Progenitor cell of endocrine pancreas (in vitro differentiated cells): Measurements from ENCODE around the gene MDH1B. TPM values are rescaled to one million over a fixed set of nuclear protein-coding genes. Genes with fewer than 3 reads are reported as not detected.
A peak's percentile ranks its signal among the peaks of the same experiment; 100 is the strongest.

Experiments used
- DNase-seq: peaks from one replicate; pipeline ENCODE4 v3.0.0; 2021; ENCODE audit warnings: low spot score; ENCODE audit not compliant: unreplicated experiment
- H3K27ac Mint-ChIP-seq: 2 replicates; pipeline ENCODE4 v1.8.0; 2021; ENCODE audit warnings: mild to moderate bottlenecking, moderate library complexity, mixed read lengths
- H3K27me3 Mint-ChIP-seq: 2 replicates; pipeline ENCODE4 v1.8.0; 2021; ENCODE audit warnings: mixed read lengths
- H3K36me3 Mint-ChIP-seq: 2 replicates; pipeline ENCODE4 v1.8.0; 2022; ENCODE audit warnings: mixed read lengths; ENCODE audit not compliant: insufficient read depth
- H3K4me1 Mint-ChIP-seq: 2 replicates; pipeline ENCODE4 v1.8.0; 2021; ENCODE audit warnings: low read depth, mixed read lengths
- H3K4me3 Mint-ChIP-seq: 2 replicates; pipeline ENCODE4 v1.8.0; 2021; ENCODE audit warnings: low read depth, mild to moderate bottlenecking, moderate library complexity, mixed read lengths
- H3K9me3 Mint-ChIP-seq: 2 replicates; pipeline ENCODE4 v1.8.0; 2021; ENCODE audit warnings: low read depth, mixed read lengths
- total RNA-seq: library from RNA; stranded (reverse); gene quantifications from 2 replicates; pipeline ENCODE4 v1.2.1, GENCODE V29; 2021
- TF ChIP-seq, protein P1 (sequence below): fragments of 200-600 bp; sonication (generic); IDR thresholded peaks from one replicate; pipeline ENCODE4 v1.5.0; 2021; ENCODE audit warnings: antibody characterized with exemption, mild to moderate bottlenecking; ENCODE audit not compliant: unreplicated experiment

Gene MDH1B
- total RNA-seq, 1 donor from 2014 or later = 2.8 TPM

DNA sequence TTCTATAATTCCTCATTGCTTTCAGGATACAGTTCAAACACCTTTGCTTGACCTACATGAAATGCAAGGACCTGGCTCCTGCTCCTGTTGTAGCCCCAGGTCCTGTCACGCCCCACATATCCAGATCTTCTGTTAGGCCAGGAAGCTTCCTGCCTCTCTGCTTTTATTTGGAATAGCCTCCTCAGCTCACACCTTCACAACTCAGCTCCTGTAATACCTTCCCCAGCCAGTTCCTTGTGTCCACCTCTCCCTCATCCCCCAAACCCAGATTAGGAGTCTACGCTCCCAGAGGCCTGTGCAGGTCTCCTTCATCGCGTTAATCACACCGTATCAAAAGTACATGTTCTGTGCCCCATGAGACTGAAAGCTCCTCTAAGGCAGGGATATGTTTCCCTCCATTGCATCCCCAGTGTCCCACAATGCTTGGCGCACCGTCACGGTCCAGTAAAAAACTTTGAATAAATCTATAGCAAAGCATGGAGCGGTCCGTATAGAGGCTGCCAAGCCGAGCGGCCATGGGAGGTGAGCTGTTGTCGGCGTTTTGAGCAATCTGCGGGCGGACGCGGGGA is 371 bp downstream of the MDH1B start:
- TF ChIP-seq, protein P1, sequence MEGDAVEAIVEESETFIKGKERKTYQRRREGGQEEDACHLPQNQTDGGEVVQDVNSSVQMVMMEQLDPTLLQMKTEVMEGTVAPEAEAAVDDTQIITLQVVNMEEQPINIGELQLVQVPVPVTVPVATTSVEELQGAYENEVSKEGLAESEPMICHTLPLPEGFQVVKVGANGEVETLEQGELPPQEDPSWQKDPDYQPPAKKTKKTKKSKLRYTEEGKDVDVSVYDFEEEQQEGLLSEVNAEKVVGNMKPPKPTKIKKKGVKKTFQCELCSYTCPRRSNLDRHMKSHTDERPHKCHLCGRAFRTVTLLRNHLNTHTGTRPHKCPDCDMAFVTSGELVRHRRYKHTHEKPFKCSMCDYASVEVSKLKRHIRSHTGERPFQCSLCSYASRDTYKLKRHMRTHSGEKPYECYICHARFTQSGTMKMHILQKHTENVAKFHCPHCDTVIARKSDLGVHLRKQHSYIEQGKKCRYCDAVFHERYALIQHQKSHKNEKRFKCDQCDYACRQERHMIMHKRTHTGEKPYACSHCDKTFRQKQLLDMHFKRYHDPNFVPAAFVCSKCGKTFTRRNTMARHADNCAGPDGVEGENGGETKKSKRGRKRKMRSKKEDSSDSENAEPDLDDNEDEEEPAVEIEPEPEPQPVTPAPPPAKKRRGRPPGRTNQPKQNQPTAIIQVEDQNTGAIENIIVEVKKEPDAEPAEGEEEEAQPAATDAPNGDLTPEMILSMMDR = no peak
- Mint-ChIP-seq H3K36me3 (peaks cover 9% of the 10 kb centered on the region), H3K9me3 (no peaks in the 10 kb centered on the region), H3K4me3 (peak overlapping the region; percentile 94), H3K27ac (peak overlapping the region; percentile 98), H3K4me1 (peaks cover 4% of the 10 kb centered on the region), H3K27me3 (no peaks in the 10 kb centered on the region)
- no peak for DNase-seq

DNA sequence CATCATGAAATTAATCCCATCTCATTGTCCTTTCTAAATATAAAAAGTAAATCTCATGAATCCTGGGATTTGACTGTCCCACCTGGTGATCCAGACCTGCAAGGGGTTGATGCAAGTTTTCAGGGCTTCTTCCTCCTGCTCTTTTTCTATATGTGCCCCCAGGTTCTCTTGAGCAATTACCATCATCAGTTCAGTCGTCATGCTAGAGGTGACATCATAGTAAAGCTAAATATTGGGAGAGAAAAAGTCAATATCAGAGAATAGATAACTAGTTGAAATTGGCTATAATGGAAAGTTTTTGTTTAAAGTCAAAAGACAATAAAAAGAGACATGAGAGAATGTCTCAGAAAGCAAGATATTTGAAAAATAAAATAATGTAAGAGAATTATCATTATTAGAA is 8.3 kb downstream of the MDH1B start:
- no peaks in the 10 kb centered on the region for H3K36me3 Mint-ChIP-seq
- no peaks in the 10 kb centered on the region for H3K4me1 Mint-ChIP-seq
- H3K27ac Mint-ChIP-seq = no peak overlapping the region
- no peak for DNase-seq
- H3K4me3 Mint-ChIP-seq = no peak overlapping the region
- no peaks in the 10 kb centered on the region for H3K9me3 Mint-ChIP-seq
- H3K27me3 Mint-ChIP-seq = peaks cover 2% of the 10 kb centered on the region
- TF ChIP-seq, protein P1 = no peak

DNA sequence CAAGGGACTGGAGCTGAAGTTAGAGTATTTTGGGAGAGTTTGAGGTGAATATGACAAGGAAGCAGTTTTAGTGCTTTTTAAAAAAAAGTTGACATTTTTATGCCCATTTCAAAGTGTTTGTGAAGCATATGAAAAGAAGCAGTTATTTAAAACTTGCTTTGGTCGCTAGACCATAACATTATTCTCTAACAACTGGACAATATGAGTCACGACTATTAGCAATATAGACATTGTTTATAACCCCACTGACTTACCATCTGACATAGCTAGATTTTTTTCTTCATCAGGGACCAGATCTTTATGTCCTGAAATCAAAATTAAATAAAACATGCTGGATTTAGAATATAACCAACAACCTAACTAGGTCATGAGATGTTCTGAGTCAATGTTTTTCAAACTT is 24.3 kb downstream of the MDH1B start:
- H3K27me3 Mint-ChIP-seq = no peaks in the 10 kb centered on the region
- DNase-seq = no peak
- no peaks in the 10 kb centered on the region for H3K36me3 Mint-ChIP-seq
- no peak overlapping the region for H3K27ac Mint-ChIP-seq
- no peak overlapping the region for H3K4me3 Mint-ChIP-seq
- no peaks in the 10 kb centered on the region for H3K4me1 Mint-ChIP-seq
- no peaks in the 10 kb centered on the region for H3K9me3 Mint-ChIP-seq
- TF ChIP-seq, protein P1 = no peak

DNA sequence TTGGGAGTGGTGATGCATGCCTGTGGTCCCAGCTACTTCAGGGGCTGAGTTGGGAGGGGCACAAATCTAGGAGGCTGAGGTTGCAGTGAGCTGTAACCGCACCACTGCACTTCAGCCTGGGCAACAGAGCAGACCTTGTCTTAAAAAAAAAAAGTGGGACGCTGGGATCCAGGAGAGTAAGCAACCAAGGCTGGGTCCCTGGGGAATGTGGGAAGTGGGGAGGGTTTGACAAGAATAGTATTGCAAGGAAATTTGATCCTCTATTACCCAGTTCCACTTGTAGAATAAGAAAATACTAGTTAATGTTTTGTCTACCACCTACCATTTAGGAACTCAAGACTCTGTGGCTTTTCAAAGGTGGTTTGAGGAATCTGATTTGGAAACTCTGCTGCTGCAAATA is 25.9 kb downstream of the MDH1B start:
- no peaks in the 10 kb centered on the region for H3K9me3 Mint-ChIP-seq
- no peak overlapping the region for H3K4me3 Mint-ChIP-seq
- no peaks in the 10 kb centered on the region for H3K36me3 Mint-ChIP-seq
- H3K27ac Mint-ChIP-seq = no peak overlapping the region
- H3K27me3 Mint-ChIP-seq = no peaks in the 10 kb centered on the region
- DNase-seq = no peak
- no peaks in the 10 kb centered on the region for H3K4me1 Mint-ChIP-seq
- TF ChIP-seq, protein P1 = no peak

DNA sequence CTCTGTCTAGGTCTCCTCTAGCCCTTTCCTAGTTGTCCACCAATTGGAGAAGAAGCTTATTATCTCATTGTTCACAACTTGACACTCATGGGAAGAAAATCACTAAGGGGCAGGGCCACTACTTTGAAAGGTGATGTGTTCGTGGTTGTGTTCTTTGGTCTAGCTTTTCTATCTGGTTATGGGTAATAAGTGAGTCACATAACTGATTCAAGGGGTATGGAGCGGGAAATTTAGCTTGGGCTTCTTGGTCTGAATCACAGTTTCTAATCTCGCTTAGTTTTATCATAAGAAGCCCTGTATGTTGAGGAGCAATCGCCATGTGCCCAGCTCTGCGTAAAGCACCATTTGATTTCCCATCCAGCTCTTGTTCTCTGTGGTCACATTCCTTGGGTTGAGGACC is 28.2 kb downstream of the MDH1B start:
- no peak for DNase-seq
- TF ChIP-seq, protein P1 = no peak
- Mint-ChIP-seq H3K9me3 (no peaks in the 10 kb centered on the region), H3K4me1 (no peaks in the 10 kb centered on the region), H3K27ac (no peak overlapping the region), H3K36me3 (no peaks in the 10 kb centered on the region), H3K27me3 (no peaks in the 10 kb centered on the region), H3K4me3 (no peak overlapping the region)
